HepG2 (cell line): ENCODE data around the gene ATP6V1C2. TPM values are rescaled to one million over a fixed set of nuclear protein-coding genes. Genes with fewer than 3 reads are reported as not detected.

Experiments used
- ATAC-seq: fragments of 200-7000 bp; cut with Tn5 transposase; 3 replicates; pipeline ENCODE4 v1.9.1; 2020; ENCODE audit warnings: mild to moderate bottlenecking, moderate library complexity
- BruUV-seq: library from RNA; stranded (reverse); fragments of 400-500 nt; replicated peaks from 2 replicates; lab custom pipeline; 2021; lab: Mats Ljungman, UMichigan
- CTCF ChIA-PET: fragments of 300-600 bp; formaldehyde crosslinking; extraction: SDS; loops from one replicate; lab custom pipeline; 2021; ENCODE audit warnings: low total read pairs, inconsistent platforms, low intra/inter-chr PET ratio; lab: Yijun Ruan, JAX
- POLR2A ChIA-PET: fragments of 350-600 bp; sonication (Branson Sonifier 250); formaldehyde crosslinking; loops from one replicate; lab custom pipeline; 2020; ENCODE audit warnings: antibody characterized with exemption, inconsistent platforms; lab: Yijun Ruan, JAX
- DNase-seq: peaks from one replicate; pipeline ENCODE4 v3.0.0-alpha.2; 2015; ENCODE audit warnings: low spot score
- FAIRE-seq: peaks from 3 replicates; lab custom pipeline; 2011; peaks lifted over from hg19 to GRCh38; lab: Jason Lieb, UNC
- H2AFZ ChIP-seq: one replicate; pipeline ENCODE4 v1.6.1; 2011; ENCODE audit warnings: low read length, inconsistent platforms
- H3K27ac ChIP-seq: fragments of 300-600 bp; 3 replicates; pipeline ENCODE4 v1.8.0; 2011; ENCODE audit warnings: mixed run types, mild to moderate bottlenecking, mixed read lengths, low read length, inconsistent platforms; ENCODE audit not compliant: insufficient read depth; ENCODE audit errors: extremely low read length
- H3K27me3 ChIP-seq, 2 experiments: fragments of 200-600 bp in 1 of 2; 2 replicates in 1 of 2; 3 replicates in 1 of 2; pipeline versions ENCODE4 v1.6.0 to v1.8.0; 2011; ENCODE audit warnings: low read length in 2 of 2, mild to moderate bottlenecking in 2 of 2, moderate library complexity in 2 of 2, inconsistent platforms in 1 of 2; ENCODE audit not compliant: insufficient read depth in 2 of 2, control insufficient read depth in 1 of 2
- H3K36me3 ChIP-seq, 2 experiments: fragments of 200-600 bp in 1 of 2; replicated peaks in 1 of 2; 2 replicates in 1 of 2; 3 replicates in 1 of 2; pipeline versions ENCODE4 v1.5.1 to v1.8.0; 2011; ENCODE audit warnings: low read length in 2 of 2, inconsistent platforms in 1 of 2; ENCODE audit not compliant: insufficient read depth in 2 of 2, control insufficient read depth in 1 of 2
- H3K4me1 ChIP-seq: 2 replicates; pipeline ENCODE4 v1.5.1; 2012; ENCODE audit warnings: low read length, inconsistent platforms; ENCODE audit not compliant: insufficient read depth
- H3K4me2 ChIP-seq: 2 replicates; pipeline ENCODE4 v1.6.0; 2011; ENCODE audit warnings: low read depth, low read length, inconsistent platforms
- H3K4me3 ChIP-seq, 3 experiments: fragments of 200-600 bp in 1 of 3; sonication (generic), shearing (Covaris generic) in 1 of 3; replicated peaks in 1 of 3; 2 replicates each; pipeline ENCODE4 v1.5.1; 2011 to 2016; ENCODE audit warnings: low read length in 3 of 3, inconsistent platforms in 2 of 3, low read depth in 2 of 3, mild to moderate bottlenecking in 2 of 3, control low read depth in 1 of 3, mixed read lengths in 1 of 3; ENCODE audit not compliant: insufficient read depth in 1 of 3
- H3K79me2 ChIP-seq: one replicate; pipeline ENCODE4 v1.6.1; 2011; ENCODE audit warnings: low read length, inconsistent platforms; ENCODE audit not compliant: insufficient read depth
- H3K9ac ChIP-seq: 2 replicates; pipeline ENCODE4 v1.6.0; 2011; ENCODE audit warnings: mild to moderate bottlenecking, low read depth, low read length, inconsistent platforms; ENCODE audit not compliant: insufficient read depth
- H3K9me3 ChIP-seq: 2 replicates; pipeline ENCODE4 v1.5.1; 2012; ENCODE audit warnings: mild to moderate bottlenecking, low read length
- H4K20me1 ChIP-seq: 2 replicates; pipeline ENCODE4 v1.6.0; 2011; ENCODE audit warnings: inconsistent platforms, mild to moderate bottlenecking, low read length, moderate library complexity; ENCODE audit not compliant: insufficient read depth
- DNMT1 ChIP-seq: sonication (generic); formaldehyde crosslinking; IDR thresholded peaks from 2 replicates; pipeline ENCODE4 v1.5.1; 2020; ENCODE audit warnings: mild to moderate bottlenecking, missing genetic modification reagents
- DZIP1 ChIP-seq: sonication (generic); formaldehyde crosslinking; IDR thresholded peaks from 2 replicates; pipeline ENCODE4 v1.5.0; 2020; ENCODE audit warnings: mild to moderate bottlenecking, missing genetic modification reagents
- GRHL1 ChIP-seq: sonication (generic); formaldehyde crosslinking; conservative IDR thresholded peaks from 2 replicates; pipeline ENCODE4 v1.8.0; 2022; ENCODE audit warnings: missing genetic modification reagents
- MNT ChIP-seq: fragments of 450-650 bp; IDR thresholded peaks from 2 replicates; pipeline ENCODE4 v1.6.1; 2016
- POGZ ChIP-seq: sonication (generic); formaldehyde crosslinking; IDR thresholded peaks from 2 replicates; pipeline ENCODE4 v1.4.0; 2020; ENCODE audit warnings: mild to moderate bottlenecking, missing genetic modification reagents
- THYN1 ChIP-seq: sonication (generic); formaldehyde crosslinking; IDR thresholded peaks from 2 replicates; pipeline ENCODE4 v1.8.1; 2023; ENCODE audit warnings: low read depth, mild to moderate bottlenecking, moderate library complexity, missing genetic modification reagents, borderline replicate concordance
- ZEB1 ChIP-seq: IDR thresholded peaks from 2 replicates; pipeline ENCODE4 v1.6.1; 2012; ENCODE audit warnings: mild to moderate bottlenecking, low read depth, inconsistent platforms; ENCODE audit not compliant: insufficient replicate concordance
- ZNF724P ChIP-seq: sonication (generic); formaldehyde crosslinking; IDR thresholded peaks from 2 replicates; pipeline ENCODE4 v1.8.0; 2022; ENCODE audit warnings: missing genetic modification reagents, borderline replicate concordance
- WGBS: methylation state at CpG from one replicate; pipeline ENCODE4 v1.1.6; 2017; ENCODE audit warnings: low lambda C conversion rate; 5-methylcytosine and 5-hydroxymethylcytosine counted together
- in situ Hi-C: cut with HindIII; loops from 2 replicates; pipeline ENCODE4 v1.10.0; 2017; ENCODE audit warnings: low pct_unique_long_range_greater_than_20kb; ENCODE audit not compliant: extremely low pct_ligation_motif_present
- intact Hi-C: fragments of 100-400 bp; cut with micrococcal nuclease; formaldehyde crosslinking; loops from one replicate; pipeline ENCODE4 v1.10.0; 2022; ENCODE audit not compliant: unreplicated experiment
- polyA plus RNA-seq, 8 experiments: library from polyadenylated mRNA; depleted of rRNA in 3 of 8; stranded (reverse) in 7 of 8; unstranded in 1 of 8; fragments of >200 nt; fragmentation: Illumina TruSeq in 4 of 8; extraction: Trizol in 4 of 8; gene quantifications; 2 replicates each; pipeline versions ENCODE4 v1.2.1 to v1.2.3, GENCODE V29; 2011 to 2016; ENCODE audit warnings: low read depth in 4 of 8, missing spikeins in 1 of 8, mixed read lengths in 1 of 8; ENCODE audit not compliant: insufficient read depth in 1 of 8
- total RNA-seq, 5 experiments: library from RNA; depleted of rRNA; stranded (reverse); fragments of >200 nt; fragmentation: Illumina TruSeq; extraction: Trizol; gene quantifications; 2 replicates each; pipeline ENCODE4 v1.2.3, GENCODE V29; 2016; ENCODE audit warnings: low read depth in 1 of 5

The ATP6V1C2 gene
- total and polyA plus RNA-seq, 2 of the 13 experiments (the other 11 are each of a cell fraction or from before 2014, with no cell fraction given), result 0.04 to 0.29 TPM

GRCh38 chr2:10831400-10831985 lies 110.1 kb downstream of the ATP6V1C2 start:
- Histone ChIP-seq H3K4me1 (no peaks in the 10 kb centered on the region), H3K9me3 (no peaks in the 10 kb centered on the region), H3K4me3 (no peak overlapping the region), H2AFZ (no peak overlapping the region), H3K27me3 (peaks cover 19 to 74% of the 10 kb centered on the region in 2 experiments), H3K4me2 (no peak overlapping the region), H3K36me3 (no peaks in the 10 kb centered on the region), H3K9ac (no peak overlapping the region), H4K20me1 (no peaks in the 10 kb centered on the region), H3K79me2 (no peaks in the 10 kb centered on the region), H3K27ac (no peak overlapping the region)
- ChIA-PET POLR2A (no interaction called here), CTCF (interaction anchor here (0.6 to 5.6 kb wide), 5 partner anchors 13 to 293 kb away, joined by 3 to 66 read pairs (median 7); no protein-coding TSS in a partner anchor)
- no peak for ATAC-seq
- DNase-seq, result no peak
- FAIRE-seq, result no peak
- WGBS, result 38% methylated on average over 14 of the region's 16 CpGs
- in situ Hi-C loops (no loop called here), intact Hi-C loops (no loop called here)
- no TSS peak for BruUV-seq
- TF ChIP-seq GRHL1 (no peak), ZNF724P (CRISPR knock-in tag) (no peak), THYN1 (no peak), ZEB1 (no peak), MNT (no peak), DNMT1 (CRISPR knock-in tag) (no peak), DZIP1 (CRISPR knock-in tag) (no peak), POGZ (CRISPR knock-in tag) (no peak)
